ENCODE results near the gene ANKRD6.

Gene ANKRD6

DNA sequence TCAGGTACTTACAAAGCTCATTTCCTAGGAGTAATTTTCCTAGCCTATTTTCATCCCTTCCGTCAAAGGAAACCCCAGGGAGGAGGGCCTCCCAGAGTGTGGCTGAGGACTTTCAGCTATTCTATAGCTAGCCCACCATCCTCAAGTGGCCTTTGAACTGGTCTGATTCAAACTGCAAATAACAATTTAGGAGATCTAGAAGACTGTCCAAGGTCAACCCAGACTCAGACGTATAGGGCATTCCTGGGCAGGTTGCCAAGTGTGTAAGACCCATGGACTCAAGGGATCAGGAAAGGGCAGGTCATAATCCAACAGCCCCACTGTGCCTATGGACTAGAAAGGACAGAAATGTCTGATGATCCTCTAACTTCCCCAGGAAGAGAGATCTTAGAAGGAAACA is 18.7 kb upstream of the ANKRD6 start:
- DNase-seq = no peak

GRCh38 chr6:89415185-89415584 is 17.8 kb upstream of the ANKRD6 start:
- no peak for DNase-seq

DNA sequence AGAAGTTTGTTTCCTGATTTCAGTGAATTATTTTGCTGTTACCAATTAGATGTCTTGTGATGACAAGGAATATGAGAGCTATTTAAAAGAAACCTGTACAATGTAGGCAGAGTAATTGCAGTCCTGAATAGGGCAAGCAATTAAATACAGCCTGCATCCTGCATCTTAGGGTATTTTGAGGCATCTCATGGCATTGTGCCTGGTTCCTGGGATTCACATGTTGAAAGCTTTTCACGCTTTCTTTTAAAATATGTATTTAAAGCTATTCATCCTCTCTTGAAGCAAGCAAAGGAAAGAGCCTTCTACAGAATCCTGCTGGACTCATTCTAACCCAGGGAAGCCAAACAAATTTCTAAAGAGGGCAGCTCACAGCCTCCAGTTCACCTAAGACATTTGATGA is 16.2 kb upstream of the ANKRD6 start:
- no peak for DNase-seq

DNA sequence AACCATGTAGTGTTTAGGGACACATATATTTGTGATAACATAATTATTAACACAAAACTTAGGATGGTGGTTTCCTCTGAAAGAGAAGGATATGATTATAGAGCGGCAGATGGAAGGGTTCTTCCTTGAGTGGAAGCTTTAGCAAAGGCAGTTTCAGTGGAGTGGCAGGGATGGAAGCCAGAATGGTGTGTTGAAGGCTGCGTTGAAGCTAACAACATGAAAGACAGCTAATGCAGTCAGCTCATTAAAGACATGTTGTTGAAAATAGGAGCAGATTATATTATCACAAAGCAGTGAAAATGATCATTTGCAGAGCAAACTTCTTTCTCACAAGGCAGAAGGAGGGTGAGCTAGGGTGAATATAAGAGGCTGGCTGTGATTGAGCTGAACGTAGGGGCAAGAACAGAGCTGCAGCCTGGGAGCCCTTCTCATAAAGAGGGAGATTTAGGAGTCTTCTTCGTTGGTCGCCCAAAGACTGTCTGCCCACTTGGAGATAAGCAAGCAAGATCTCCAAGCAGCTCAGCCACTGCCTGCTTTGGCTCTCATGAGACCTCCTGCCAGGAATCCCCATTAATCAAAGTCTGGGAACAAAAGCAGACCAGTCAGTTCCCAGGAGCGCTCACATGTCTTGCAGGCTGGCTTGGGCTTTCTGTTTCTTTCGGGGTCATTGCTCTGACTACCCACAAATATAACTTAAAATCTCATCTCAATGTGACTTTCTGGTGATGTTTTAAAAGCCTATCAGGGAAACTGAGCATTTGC is 2.6 kb upstream of the ANKRD6 start:
- DNase-seq = no peak

- peak; percentile 41 for DNase-seq
These were observed 549 bp downstream of the ANKRD6 start for GRCh38 chr6:89433252-89434149.

- DNase-seq = no peak
These were observed 1.2 kb downstream of the ANKRD6 start for GRCh38 chr6:89434150-89434499.

DNA sequence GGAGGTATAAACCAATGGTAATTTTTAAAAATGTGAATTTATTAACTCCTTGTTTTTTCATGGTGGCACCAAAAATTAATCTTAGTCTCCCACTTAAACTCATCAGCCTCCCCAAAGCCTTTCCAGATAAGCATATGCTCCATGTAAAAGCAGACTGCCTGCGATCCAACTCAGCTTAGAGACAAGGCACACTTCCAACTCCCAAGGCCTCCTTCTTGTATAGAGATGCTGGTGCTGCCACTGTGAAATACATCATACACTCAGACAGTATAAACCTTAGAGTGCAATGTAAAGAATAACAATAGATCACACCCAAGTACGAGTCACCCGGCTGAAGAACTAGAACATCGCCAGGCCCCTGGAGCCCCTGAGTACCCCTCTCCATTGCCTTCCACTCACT is 2.0 kb downstream of the ANKRD6 start:
- no peak for DNase-seq

DNA sequence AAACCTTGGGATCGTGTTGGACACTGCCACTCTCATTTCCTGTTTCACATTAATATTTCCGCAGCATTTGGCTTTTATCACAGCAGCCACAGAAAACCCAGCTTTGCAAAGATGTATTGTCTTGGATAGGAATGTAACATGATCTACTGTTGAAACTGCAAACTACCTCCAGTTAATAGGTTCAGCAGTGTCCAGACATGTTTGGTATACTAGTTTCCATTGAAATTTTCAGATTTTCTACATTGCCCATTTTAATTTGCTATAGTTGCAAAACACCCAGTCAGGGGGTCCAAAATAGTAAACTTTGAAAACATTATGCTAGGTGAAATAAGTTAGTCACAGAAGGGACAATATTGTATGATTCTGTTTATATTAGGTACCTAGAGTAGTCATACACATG is 3.3 kb downstream of the ANKRD6 start:
- peak; percentile 11 for DNase-seq

DNA sequence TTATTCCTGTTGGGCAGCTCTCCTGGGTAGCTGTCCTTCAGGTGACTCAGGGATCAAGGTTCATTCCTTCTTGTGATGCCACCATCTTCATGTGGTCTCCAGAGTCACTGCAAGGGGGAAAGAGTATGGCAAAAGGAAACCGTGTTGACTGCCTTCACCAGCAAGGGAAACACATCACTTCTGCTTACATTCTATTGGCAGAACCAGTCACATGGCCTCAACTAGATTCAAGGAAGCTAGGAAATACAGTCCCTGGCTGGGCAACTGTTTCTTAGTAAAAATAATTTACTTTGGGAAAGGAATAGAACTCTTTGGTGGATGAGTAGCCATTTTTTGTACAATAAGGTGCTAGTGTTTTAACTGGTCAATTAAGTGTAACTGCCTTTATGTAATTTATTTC is 5.3 kb downstream of the ANKRD6 start:
- DNase-seq = no peak

GRCh38 chr6:89439014-89439413 is 6.1 kb downstream of the ANKRD6 start:
- no peak for DNase-seq

GRCh38 chr6:89440200-89440599 is 7.2 kb downstream of the ANKRD6 start:
- DNase-seq = no peak

DNA sequence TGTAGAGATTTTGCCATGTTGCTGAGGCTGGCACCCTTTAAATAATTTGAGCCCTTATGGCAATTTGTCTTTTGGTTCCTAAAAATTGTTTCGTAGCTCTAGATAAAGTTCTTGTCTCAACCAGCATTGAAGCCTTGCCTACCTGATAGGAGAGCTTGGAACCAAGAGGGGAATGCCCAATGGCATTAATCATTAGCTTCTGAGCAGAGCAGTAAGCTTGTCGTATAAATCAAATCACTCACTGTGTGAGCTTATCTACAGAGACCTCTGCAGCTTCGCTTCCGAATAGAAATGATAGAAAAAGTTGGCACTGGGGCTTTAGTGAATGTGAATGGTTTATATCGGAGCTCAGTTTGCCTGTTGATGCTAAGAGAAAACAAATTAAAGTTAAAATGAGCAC is 10.7 kb downstream of the ANKRD6 start:
- no peak for DNase-seq

GRCh38 chr6:89449193-89449592 is 16.2 kb downstream of the ANKRD6 start:
- no peak for DNase-seq

- no peak for DNase-seq
These were observed 19.3 kb downstream of the ANKRD6 start for GRCh38 chr6:89452281-89452680.

DNA sequence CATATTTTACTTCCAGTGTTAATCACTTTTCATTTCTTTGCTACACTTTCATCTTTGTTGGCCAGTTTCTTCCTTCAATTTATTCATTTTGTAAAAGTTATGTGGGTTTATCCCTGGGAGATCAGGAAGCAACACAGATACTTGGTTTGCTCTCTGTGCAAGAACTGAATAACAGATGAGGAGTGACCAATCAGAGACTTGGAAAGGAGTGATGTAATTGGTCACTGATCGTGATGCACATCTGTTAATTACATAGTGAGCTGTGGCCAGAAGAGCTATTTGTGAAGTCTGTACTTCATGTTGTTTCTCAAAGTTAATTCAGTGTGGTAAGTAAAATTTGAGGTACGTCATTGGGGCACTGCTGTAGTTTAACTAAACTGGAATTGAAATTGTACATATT is 21.3 kb downstream of the ANKRD6 start:
- DNase-seq = no peak

GRCh38 chr6:89458704-89459103 is 25.8 kb downstream of the ANKRD6 start:
- DNase-seq = no peak

DNA sequence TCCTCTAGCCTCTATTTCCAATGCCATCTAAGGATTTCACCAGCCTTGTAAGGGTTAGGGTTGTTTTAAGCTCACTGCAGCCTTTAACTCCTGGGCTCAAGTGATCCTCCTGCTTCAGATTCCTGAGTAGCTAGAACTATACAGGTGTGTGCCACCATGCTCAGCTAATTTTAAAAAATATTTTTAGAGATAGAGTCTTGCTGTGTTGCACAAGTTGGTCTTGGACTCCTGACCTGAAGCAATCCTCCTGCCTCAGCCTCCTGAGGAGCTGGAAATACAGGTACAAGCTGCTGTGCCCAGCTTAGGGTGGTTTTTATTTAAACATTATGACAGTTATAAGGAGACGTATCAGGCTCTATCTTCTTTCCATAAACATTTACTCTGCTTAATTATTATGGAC is 26.5 kb downstream of the ANKRD6 start:
- DNase-seq = no peak

- no peak for DNase-seq
These were observed 27.8 kb downstream of the ANKRD6 start for GRCh38 chr6:89460713-89461112.

GRCh38 chr6:89462503-89462902 is 29.6 kb downstream of the ANKRD6 start:
- no peak for DNase-seq

DNA sequence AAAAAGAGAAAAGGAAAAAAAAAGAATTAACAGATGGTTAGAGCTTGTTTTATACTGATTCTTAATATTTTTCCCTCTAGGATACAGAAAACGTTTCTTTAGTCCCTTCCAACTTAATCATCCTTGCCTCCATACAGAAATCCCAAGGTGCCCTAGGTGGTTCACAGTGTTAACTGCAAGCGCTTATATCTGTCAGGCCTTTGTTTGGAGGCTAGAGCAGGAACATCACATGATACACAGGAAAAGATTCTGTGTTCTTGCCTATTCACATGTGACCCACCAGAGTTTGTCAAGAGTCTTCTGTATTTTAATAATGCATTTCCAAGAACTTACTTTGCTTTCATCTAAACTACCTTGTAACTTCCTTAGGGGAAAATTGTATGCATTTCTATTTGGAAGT is 31.3 kb downstream of the ANKRD6 start:
- DNase-seq = no peak

DNA sequence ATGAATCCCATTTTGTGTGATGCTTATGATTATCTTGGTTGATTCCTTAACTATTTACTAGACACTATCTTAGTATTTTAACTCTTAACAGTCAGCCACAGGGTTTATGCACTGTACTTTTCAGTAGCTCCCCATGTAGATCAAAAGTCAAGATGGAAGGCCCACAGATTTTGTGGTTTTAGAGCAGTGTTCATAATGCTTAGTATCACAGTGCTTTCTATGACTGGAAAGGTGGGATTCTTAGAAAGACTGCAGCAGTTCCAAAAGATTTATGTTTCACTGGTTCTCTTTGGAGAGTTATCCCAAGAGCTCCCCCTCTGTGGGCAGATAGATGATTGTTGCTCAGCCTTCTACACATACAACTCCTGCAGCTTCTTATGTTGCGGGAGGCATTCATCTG is 34.5 kb downstream of the ANKRD6 start:
- DNase-seq = no peak

GRCh38 chr6:89468998-89469397 is 36.0 kb downstream of the ANKRD6 start:
- no peak for DNase-seq

DNA sequence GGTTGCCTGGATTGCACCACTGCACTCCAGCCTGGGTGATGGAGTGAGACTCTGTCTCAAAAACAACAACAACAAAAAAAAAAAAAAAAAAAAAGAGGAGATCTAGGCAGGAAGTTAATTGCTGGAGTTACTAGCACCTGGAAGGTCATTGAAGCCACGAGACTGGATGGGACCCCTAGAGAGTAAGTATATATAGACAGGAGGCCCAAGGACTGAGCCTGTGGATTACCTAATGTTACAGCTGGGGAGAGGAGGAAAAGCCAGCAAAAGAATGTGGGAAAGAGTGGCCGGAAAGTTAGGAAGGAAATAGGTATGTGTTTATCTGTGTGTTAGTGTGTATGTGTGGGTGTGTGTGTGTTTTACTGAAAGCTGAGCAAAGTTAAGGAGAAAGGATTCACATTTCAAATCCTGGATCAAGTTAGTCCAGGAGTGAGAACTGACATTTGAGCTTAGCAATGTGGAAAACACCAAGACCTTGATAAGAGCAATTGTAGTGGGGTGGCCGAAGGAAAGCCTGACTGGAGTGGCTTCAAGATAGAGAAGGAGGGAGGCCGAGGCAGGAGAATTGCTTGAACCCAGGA is 38.4 kb downstream of the ANKRD6 start:
- DNase-seq = no peak

DNA sequence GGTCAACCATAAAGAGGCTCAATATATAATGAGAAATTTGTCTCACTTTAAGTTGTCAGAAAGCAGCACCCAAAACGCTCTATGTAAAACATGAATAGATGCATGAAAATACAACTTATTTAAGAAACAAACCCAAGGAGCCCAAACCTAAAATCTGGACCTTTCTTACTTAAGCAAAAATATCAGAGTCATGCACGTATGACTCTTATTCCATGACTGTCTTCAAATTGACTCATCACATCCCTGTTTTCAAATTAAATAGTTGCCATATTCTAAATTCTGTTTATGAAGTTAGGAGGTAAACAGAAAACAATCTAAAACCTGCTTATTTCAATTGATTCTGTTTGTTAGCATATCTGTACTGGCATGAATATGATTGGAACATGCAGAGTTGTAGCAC is 42.1 kb downstream of the ANKRD6 start:
- DNase-seq = peak; percentile 44
